LHCN-M2 (cell line): ENCODE data around the gene SPOCD1. TPM values are rescaled to one million over a fixed set of nuclear protein-coding genes. Genes with fewer than 3 reads are reported as not detected.

ENCODE experiments used
- DNase-seq: peaks from one replicate; pipeline ENCODE4 v3.0.0-alpha.2; 2012; ENCODE audit warnings: low read depth
- total RNA-seq: library from RNA; depleted of rRNA; stranded (reverse); fragments of >200 nt; gene quantifications from 2 replicates; pipeline ENCODE4 v1.2.3, GENCODE V29; 2014

SPOCD1 gene
- total RNA-seq, 1 experiment from 2014 or later: 52.0 TPM

GRCh38 chr1:31757204-31757679 is 58.6 kb downstream of the SPOCD1 start:
- no peak for DNase-seq

GRCh38 chr1:31756578-31756977 is 59.2 kb downstream of the SPOCD1 start:
- DNase-seq: no peak

GRCh38 chr1:31755850-31756492 is 59.9 kb downstream of the SPOCD1 start:
- no peak for DNase-seq

GRCh38 chr1:31755197-31755611 is 60.6 kb downstream of the SPOCD1 start:
- no peak for DNase-seq

GRCh38 chr1:31754397-31754796 is 61.4 kb downstream of the SPOCD1 start:
- no peak for DNase-seq

- DNase-seq: peak; percentile 96
Observed at GRCh38 chr1:31753707-31754349, 62.0 kb downstream of the SPOCD1 start.

- DNase-seq: peak; percentile 16
Observed at GRCh38 chr1:31752952-31753475, 62.8 kb downstream of the SPOCD1 start.

GRCh38 chr1:31752258-31752657 is 63.6 kb downstream of the SPOCD1 start:
- no peak for DNase-seq

GRCh38 chr1:31751822-31752241 is 64.0 kb downstream of the SPOCD1 start:
- DNase-seq: no peak

- DNase-seq: peak; percentile 55
Observed at GRCh38 chr1:31750858-31751510, 64.8 kb downstream of the SPOCD1 start.

GRCh38 chr1:31749785-31750735 is 65.8 kb downstream of the SPOCD1 start:
- no peak for DNase-seq

- DNase-seq: no peak
Observed at GRCh38 chr1:31748365-31748764, 67.5 kb downstream of the SPOCD1 start.

GRCh38 chr1:31747304-31747703 is 68.5 kb downstream of the SPOCD1 start:
- no peak for DNase-seq

- DNase-seq: no peak
Observed at GRCh38 chr1:31746687-31747086, 69.1 kb downstream of the SPOCD1 start.

- no peak for DNase-seq
Observed at GRCh38 chr1:31745946-31746670, 69.7 kb downstream of the SPOCD1 start.

- peak; percentile 43 for DNase-seq
Observed at GRCh38 chr1:31745096-31745945, 70.5 kb downstream of the SPOCD1 start.

GRCh38 chr1:31744165-31744888 is 71.5 kb downstream of the SPOCD1 start:
- no peak for DNase-seq

- no peak for DNase-seq
Observed at GRCh38 chr1:31742462-31743212, 73.2 kb downstream of the SPOCD1 start.
